Esophagus squamous epithelium (tissue), 5 donors: Measurements from ENCODE around the gene NFE2. TPM values are rescaled to one million over a fixed set of nuclear protein-coding genes. Genes with fewer than 3 reads are reported as not detected.

Experiments used
- DNase-seq: peaks from one replicate; lab custom pipeline; 2025; lab: John Stamatoyannopoulos, UW
- H3K27ac ChIP-seq, 4 donors: fragments of 200-600 bp; sonication (generic); one replicate each; pipeline ENCODE4 v1.5.1; 2016 to 2019; ENCODE audit warnings: mild to moderate bottlenecking in 1 of 4
- H3K27me3 ChIP-seq, 4 donors: fragments of 200-600 bp; sonication (generic); 1 replicate in 3 of 4; 2 replicates in 1 of 4; pipeline versions ENCODE4 v1.5.1 to v1.6.0; 2017 to 2021; ENCODE audit warnings: antibody characterized with exemption in 1 of 4
- H3K36me3 ChIP-seq, 3 donors: fragments of 200-600 bp; sonication (generic); one replicate each; pipeline ENCODE4 v1.5.1; 2016 to 2019
- H3K4me1 ChIP-seq, 3 donors: fragments of 200-600 bp; sonication (generic); one replicate each; pipeline ENCODE4 v1.5.1; 2017 to 2019
- H3K4me3 ChIP-seq, 4 donors: fragments of 200-600 bp; sonication (generic); 1 replicate in 3 of 4; 2 replicates in 1 of 4; pipeline ENCODE4 v1.5.1; 2016 to 2019; ENCODE audit warnings: mild to moderate bottlenecking in 2 of 4, moderate library complexity in 1 of 4
- H3K9me3 ChIP-seq, 3 donors: fragments of 200-600 bp; sonication (generic); one replicate each; pipeline ENCODE4 v1.5.1; 2016 to 2019
- POLR2A ChIP-seq, 4 donors: fragments of 450-650 bp; IDR thresholded peaks; one replicate each; pipeline ENCODE4 v1.6.1; 2017; ENCODE audit warnings: antibody characterized with exemption in 4 of 4, mild to moderate bottlenecking in 4 of 4, moderate library complexity in 3 of 4
- WGBS, 2 donors: methylation state at CpG; one replicate each; pipeline ENCODE4 v1.1.5; 2018; 5-methylcytosine and 5-hydroxymethylcytosine counted together
- intact Hi-C: fragments of 100-400 bp; cut with DNase I; formaldehyde crosslinking; loops from one replicate; pipeline ENCODE4 v1.15.0; 2022
- total RNA-seq, 4 donors: library from RNA; depleted of rRNA; stranded (reverse); fragments of >200 nt; gene quantifications; one replicate each; pipeline ENCODE4 v1.1.0, GENCODE V29; 2016
- TF ChIP-seq, protein P1 (sequence below), 6 experiments: fragments of 450-650 bp in 4 of 6; fragments of 200-600 bp in 2 of 6; sonication (generic) in 2 of 6; IDR thresholded peaks; one replicate each; pipeline ENCODE4 v1.5.1; 2016 to 2019; ENCODE audit warnings: antibody characterized with exemption in 6 of 6, mild to moderate bottlenecking in 4 of 6, moderate library complexity in 4 of 6
- donor health status: DM: yes; HTN: yes; CAD: no.

The NFE2 gene
- total RNA-seq, 4 donors from 2014 or later, result 0.15 to 0.44 (median 0.38) TPM; not detected in 1

DNA sequence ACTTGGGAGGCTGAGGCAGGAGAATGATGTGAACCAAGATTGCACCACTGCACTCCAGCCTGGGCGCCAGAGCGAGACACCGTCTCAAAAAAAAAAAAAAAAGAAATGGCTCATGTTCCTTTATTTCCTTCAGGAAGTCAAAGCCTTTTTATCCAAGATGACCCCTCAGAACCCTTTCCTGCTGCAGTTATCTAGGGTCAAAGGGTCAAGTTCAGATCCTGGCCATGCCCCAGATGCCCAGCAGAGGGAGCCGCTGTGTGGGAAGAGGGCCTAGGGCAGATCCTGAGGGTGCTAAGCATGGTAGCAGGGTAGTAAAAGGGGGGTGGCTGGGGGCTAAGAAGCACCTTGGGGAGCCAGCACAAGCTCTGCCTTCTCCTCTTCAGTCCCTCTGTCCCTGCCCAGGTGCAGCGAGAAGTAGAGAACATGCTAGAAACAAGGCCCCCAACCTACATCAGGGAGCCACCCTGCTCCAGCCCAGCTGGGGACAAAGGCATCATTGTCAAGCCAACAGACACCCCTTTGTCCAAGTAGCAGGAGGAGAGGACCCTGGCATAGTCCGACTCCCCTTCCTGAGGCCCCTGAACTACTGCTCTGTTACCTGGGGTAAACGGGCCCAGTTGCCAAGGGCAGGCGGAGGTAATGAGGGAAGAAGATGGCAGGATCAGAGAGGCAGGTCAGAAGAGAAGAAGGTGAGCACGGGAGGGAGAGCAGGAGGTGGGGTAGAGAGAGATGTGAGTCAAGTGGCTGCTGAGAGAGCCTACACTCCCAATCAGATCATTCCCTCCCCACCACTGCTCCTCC lies 6.5 kb downstream of the NFE2 start:
- H3K27ac ChIP-seq, result no peak overlapping the region
- intact Hi-C loops, result loop anchor here (10.0 kb wide), 1 partner anchor 70 kb away; the partner anchor contains the start of gene GPR84
- 54 to 70% methylated on average over 6 to 9 of the region's 9 CpGs for WGBS, 2 donors
- no peak overlapping the region for H3K4me3 ChIP-seq
- H3K36me3 ChIP-seq, result no peaks in the 10 kb centered on the region
- H3K4me1 ChIP-seq, result peaks cover 0 to 5% (median 0%) of the 10 kb centered on the region in 3 donors
- DNase-seq, result no peak
- H3K9me3 ChIP-seq, result no peaks in the 10 kb centered on the region
- peaks cover 0 to 11% (median 0%) of the 10 kb centered on the region in 4 donors for H3K27me3 ChIP-seq
- TF ChIP-seq, protein P1, sequence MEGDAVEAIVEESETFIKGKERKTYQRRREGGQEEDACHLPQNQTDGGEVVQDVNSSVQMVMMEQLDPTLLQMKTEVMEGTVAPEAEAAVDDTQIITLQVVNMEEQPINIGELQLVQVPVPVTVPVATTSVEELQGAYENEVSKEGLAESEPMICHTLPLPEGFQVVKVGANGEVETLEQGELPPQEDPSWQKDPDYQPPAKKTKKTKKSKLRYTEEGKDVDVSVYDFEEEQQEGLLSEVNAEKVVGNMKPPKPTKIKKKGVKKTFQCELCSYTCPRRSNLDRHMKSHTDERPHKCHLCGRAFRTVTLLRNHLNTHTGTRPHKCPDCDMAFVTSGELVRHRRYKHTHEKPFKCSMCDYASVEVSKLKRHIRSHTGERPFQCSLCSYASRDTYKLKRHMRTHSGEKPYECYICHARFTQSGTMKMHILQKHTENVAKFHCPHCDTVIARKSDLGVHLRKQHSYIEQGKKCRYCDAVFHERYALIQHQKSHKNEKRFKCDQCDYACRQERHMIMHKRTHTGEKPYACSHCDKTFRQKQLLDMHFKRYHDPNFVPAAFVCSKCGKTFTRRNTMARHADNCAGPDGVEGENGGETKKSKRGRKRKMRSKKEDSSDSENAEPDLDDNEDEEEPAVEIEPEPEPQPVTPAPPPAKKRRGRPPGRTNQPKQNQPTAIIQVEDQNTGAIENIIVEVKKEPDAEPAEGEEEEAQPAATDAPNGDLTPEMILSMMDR (IDR thresholded peaks at IDR 0.05), result peak; percentile 58 to 83 (median 70)
- no peak for TF ChIP-seq POLR2A (IDR thresholded peaks at IDR 0.05)

- intact Hi-C loops, result loop anchor here (10.0 kb wide), 1 partner anchor 72 kb away; the partner anchor contains the start of gene GPR84
- DNase-seq, result no peak
- 97 to 100% methylated on average over 1 to 6 of the region's 7 CpGs for WGBS, 2 donors
These were observed 7.9 kb downstream of the NFE2 start for GRCh38 chr12:54292931-54293241.

GRCh38 chr12:54292083-54292930 lies 8.5 kb downstream of the NFE2 start:
- no peak for DNase-seq
- Histone ChIP-seq H3K36me3 (peaks cover 2 to 17% (median 4%) of the 10 kb centered on the region in 3 donors), H3K27me3 (no peaks in the 10 kb centered on the region), H3K4me1 (peaks cover 0 to 19% (median 8%) of the 10 kb centered on the region in 3 donors), H3K4me3 (no peak overlapping the region), H3K9me3 (no peaks in the 10 kb centered on the region), H3K27ac (no peak overlapping the region)
- TF ChIP-seq, protein P1 (IDR thresholded peaks at IDR 0.05), result no peak
- no peak for TF ChIP-seq POLR2A (IDR thresholded peaks at IDR 0.05)
- intact Hi-C loops, result loop anchor here (10.0 kb wide), 1 partner anchor 72 kb away; the partner anchor contains the start of gene GPR84
- 90 to 93% methylated on average over 22 to 23 of the region's 30 CpGs for WGBS, 2 donors

More at GRCh38 chr12:54292931-54293241, 7.9 kb downstream of the NFE2 start:
- no peak overlapping the region for H3K4me3 ChIP-seq
- peaks cover 0 to 11% (median 0%) of the 10 kb centered on the region in 3 donors for H3K36me3 ChIP-seq
- H3K9me3 ChIP-seq, result no peaks in the 10 kb centered on the region
- H3K27me3 ChIP-seq, result no peaks in the 10 kb centered on the region
- H3K4me1 ChIP-seq, result peaks cover 0 to 16% (median 5%) of the 10 kb centered on the region in 3 donors
- no peak for TF ChIP-seq POLR2A (IDR thresholded peaks at IDR 0.05)
- TF ChIP-seq, protein P1 (IDR thresholded peaks at IDR 0.05), result no peak
- no peak overlapping the region for H3K27ac ChIP-seq

GRCh38 chr12:54287261-54288157 lies 13.3 kb downstream of the NFE2 start:
- 51 to 66% methylated on average over 8 of the region's 8 CpGs for WGBS, 2 donors
- TF ChIP-seq, protein P1 (IDR thresholded peaks at IDR 0.05), result no peak
- no peak for TF ChIP-seq POLR2A (IDR thresholded peaks at IDR 0.05)
- no peak for DNase-seq
- intact Hi-C loops, result no loop called here
- Histone ChIP-seq H3K4me1 (peaks cover 14 to 67% (median 42%) of the 10 kb centered on the region in 3 donors), H3K27me3 (no peaks in the 10 kb centered on the region), H3K36me3 (peaks cover 23 to 65% (median 29%) of the 10 kb centered on the region in 3 donors), H3K9me3 (no peaks in the 10 kb centered on the region), H3K4me3 (no peak overlapping the region), H3K27ac (peak overlapping the region in 2 of 4 donors; percentile 39 to 61)
